Esophagus muscularis mucosa (tissue), 4 donors: ENCODE results near the gene AHI1. TPM values are rescaled to one million over a fixed set of nuclear protein-coding genes. Genes with fewer than 3 reads are reported as not detected.
A peak's percentile ranks its signal among the peaks of the same experiment; 100 is the strongest.

Source experiments
- DNase-seq: peaks from one replicate; pipeline ENCODE4 v3.0.0-alpha.2; 2017; ENCODE audit errors: extremely low spot score
- H3K27ac ChIP-seq, 4 donors: fragments of 200-600 bp; sonication (generic); replicated peaks in 1 of 4; 1 replicate in 3 of 4; 2 replicates in 1 of 4; pipeline ENCODE4 v1.5.1; 2016 to 2019; ENCODE audit warnings: mild to moderate bottlenecking in 1 of 4
- H3K27me3 ChIP-seq, 4 donors: fragments of 200-600 bp; sonication (generic); one replicate each; pipeline versions ENCODE4 v1.5.1 to v1.6.0; 2016 to 2019
- H3K36me3 ChIP-seq, 4 donors: fragments of 200-600 bp; sonication (generic); one replicate each; pipeline ENCODE4 v1.5.1; 2016 to 2019
- H3K4me1 ChIP-seq, 4 donors: fragments of 200-600 bp; sonication (generic); one replicate each; pipeline ENCODE4 v1.5.1; 2016 to 2019
- H3K4me3 ChIP-seq, 4 donors: fragments of 200-600 bp; sonication (generic); 1 replicate in 2 of 4; 2 replicates in 2 of 4; pipeline ENCODE4 v1.5.1; 2016 to 2019; ENCODE audit warnings: mild to moderate bottlenecking in 4 of 4, moderate library complexity in 1 of 4
- H3K9me3 ChIP-seq, 4 donors: fragments of 200-600 bp; sonication (generic); 1 replicate in 3 of 4; 2 replicates in 1 of 4; pipeline ENCODE4 v1.5.1; 2016 to 2019
- CTCF ChIP-seq, 3 experiments: fragments of 200-600 bp in 2 of 3; fragments of 450-650 bp in 1 of 3; sonication (generic) in 2 of 3; IDR thresholded peaks; one replicate each; pipeline ENCODE4 v1.5.1; 2017 to 2019; ENCODE audit warnings: antibody characterized with exemption in 3 of 3, mild to moderate bottlenecking in 2 of 3, moderate library complexity in 1 of 3
- EP300 ChIP-seq: sonication (generic); formaldehyde crosslinking; IDR thresholded peaks from one replicate; pipeline ENCODE4 v1.6.1; 2017; ENCODE audit warnings: antibody characterized with exemption
- POLR2A ChIP-seq: fragments of 450-650 bp; IDR thresholded peaks from one replicate; pipeline ENCODE4 v1.6.1; 2017; ENCODE audit warnings: antibody characterized with exemption, moderate library complexity, mild to moderate bottlenecking, low read depth
- POLR2AphosphoS5 ChIP-seq, 2 donors: sonication (generic); formaldehyde crosslinking; IDR thresholded peaks; one replicate each; pipeline ENCODE4 v1.6.1; 2017; ENCODE audit warnings: antibody characterized with exemption in 2 of 2
- WGBS: methylation state at CpG from one replicate; pipeline ENCODE4 v1.1.5; 2018; 5-methylcytosine and 5-hydroxymethylcytosine counted together
- intact Hi-C: fragments of 100-400 bp; cut with DNase I; formaldehyde crosslinking; loops from one replicate; pipeline ENCODE4 v1.15.1; 2023
- total RNA-seq, 4 donors: library from RNA; depleted of rRNA; stranded (reverse); fragments of >200 nt; gene quantifications; one replicate each; pipeline versions ENCODE4 v1.1.0 to v1.2.1, GENCODE V29; 2016

Gene AHI1
- total RNA-seq, 4 donors from 2014 or later, result 11.4 to 28.7 (median 16.2) TPM

GRCh38 chr6:135514706-135515105 is 17.2 kb upstream of the AHI1 start:
- Histone ChIP-seq H3K9me3 (peaks cover 0 to 5% (median 0%) of the 10 kb centered on the region in 4 donors), H3K27me3 (no peaks in the 10 kb centered on the region), H3K36me3 (no peaks in the 10 kb centered on the region), H3K4me1 (no peaks in the 10 kb centered on the region), H3K4me3 (no peak overlapping the region), H3K27ac (no peak overlapping the region)
- DNase-seq, result no peak
- WGBS, result 77% methylated on average over 3 of the region's 3 CpGs
- intact Hi-C loops, result no loop called here
- no peak for TF ChIP-seq POLR2A
- no peak for TF ChIP-seq EP300
- TF ChIP-seq CTCF (IDR thresholded peaks at IDR 0.05), result no peak
- no peak for TF ChIP-seq POLR2AphosphoS5 (IDR thresholded peaks at IDR 0.05)

GRCh38 chr6:135506270-135506997 is 8.9 kb upstream of the AHI1 start:
- intact Hi-C loops, result loop anchor here (5.0 to 10.0 kb wide), 2 partner anchors 718 to 811 kb away; no protein-coding TSS in a partner anchor

GRCh38 chr6:135505648-135506047 is 8.1 kb upstream of the AHI1 start:
- Histone ChIP-seq H3K27ac (no peak overlapping the region), H3K27me3 (no peaks in the 10 kb centered on the region), H3K9me3 (no peaks in the 10 kb centered on the region), H3K36me3 (no peaks in the 10 kb centered on the region), H3K4me1 (no peaks in the 10 kb centered on the region), H3K4me3 (no peak overlapping the region)
- DNase-seq, result no peak
- TF ChIP-seq POLR2A (no peak), CTCF (IDR thresholded peaks at IDR 0.05) (no peak), POLR2AphosphoS5 (IDR thresholded peaks at IDR 0.05) (no peak), EP300 (no peak)
- WGBS, result 58% methylated on average over 1 of the region's 1 CpG
- intact Hi-C loops, result loop anchor here (5.0 to 10.0 kb wide), 2 partner anchors 719 to 812 kb away; no protein-coding TSS in a partner anchor

More at GRCh38 chr6:135506270-135506997, 8.9 kb upstream of the AHI1 start:
- H3K27ac ChIP-seq, result no peak overlapping the region
- no peaks in the 10 kb centered on the region for H3K36me3 ChIP-seq
- TF ChIP-seq CTCF (IDR thresholded peaks at IDR 0.05) (peak; percentile 47 to 54 (median 47)), EP300 (no peak), POLR2AphosphoS5 (IDR thresholded peaks at IDR 0.05) (no peak)
- WGBS, result 70% methylated on average over 4 of the region's 4 CpGs
- no peak overlapping the region for H3K4me3 ChIP-seq
- no peaks in the 10 kb centered on the region for H3K4me1 ChIP-seq
- no peak for DNase-seq
- no peaks in the 10 kb centered on the region for H3K27me3 ChIP-seq
- H3K9me3 ChIP-seq, result no peaks in the 10 kb centered on the region

- H3K9me3 ChIP-seq, result no peaks in the 10 kb centered on the region
These were observed 7.7 kb upstream of the AHI1 start for GRCh38 chr6:135505222-135505621.

More at GRCh38 chr6:135505222-135505621, 7.7 kb upstream of the AHI1 start:
- no peak for TF ChIP-seq POLR2AphosphoS5 (IDR thresholded peaks at IDR 0.05)
- TF ChIP-seq POLR2A, result no peak
- TF ChIP-seq CTCF (IDR thresholded peaks at IDR 0.05), result no peak
- no peak for TF ChIP-seq EP300
- no peak overlapping the region for H3K27ac ChIP-seq
- H3K4me3 ChIP-seq, result no peak overlapping the region
- 94% methylated on average over 3 of the region's 3 CpGs for WGBS
- no peak for DNase-seq
- intact Hi-C loops, result loop anchor here (5.0 to 10.0 kb wide), 2 partner anchors 720 to 812 kb away; no protein-coding TSS in a partner anchor
- no peaks in the 10 kb centered on the region for H3K27me3 ChIP-seq
- no peaks in the 10 kb centered on the region for H3K36me3 ChIP-seq
- no peaks in the 10 kb centered on the region for H3K4me1 ChIP-seq
